Measurements from ENCODE around the gene SARS2. TPM values are rescaled to one million over a fixed set of nuclear protein-coding genes. Genes with fewer than 3 reads are reported as not detected.
A peak's percentile ranks its signal among the peaks of the same experiment; 100 is the strongest.

The SARS2 gene
- total RNA-seq, 2 donors from 2014 or later: 53.2 to 60.2 TPM

DNA sequence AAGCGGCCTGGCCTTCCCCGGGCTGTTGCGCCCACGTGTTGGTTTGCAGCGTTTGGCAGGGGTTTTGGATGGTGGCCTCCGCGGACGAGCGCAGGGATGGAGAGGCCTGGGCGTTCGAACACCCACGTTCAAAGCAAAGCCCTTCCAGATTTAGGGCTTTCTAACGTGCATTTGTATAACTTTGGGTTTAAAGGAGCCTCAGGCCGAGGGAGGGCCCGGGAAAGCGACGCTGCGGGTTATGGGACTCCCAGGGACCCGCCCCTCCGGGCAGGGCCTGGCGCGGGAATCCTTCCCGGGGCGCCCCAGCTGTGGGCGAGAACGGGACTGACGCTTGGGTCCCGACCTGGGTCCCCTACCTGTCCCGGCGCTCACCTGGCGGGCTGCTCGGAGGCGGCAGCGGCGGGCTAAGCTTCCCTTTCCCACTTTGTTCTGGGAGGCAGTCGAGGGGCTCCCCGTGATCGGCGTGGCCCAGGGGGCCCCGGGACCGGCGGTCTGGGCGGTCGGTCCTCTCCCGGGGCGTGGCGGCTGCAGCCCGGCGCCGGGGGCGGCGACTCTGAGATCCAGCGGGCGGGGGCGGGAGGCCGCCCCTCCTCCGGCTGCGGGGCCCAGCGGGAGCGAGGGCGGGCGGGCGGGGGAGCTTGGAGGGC is 44.8 kb upstream of the SARS2 start, which contains the start of gene FBXO17:
FBXO17 (minus strand) TSS at position 529 of the 647 bp plus-strand sequence. CDS start 25,423 bp downstream, outside the sequence.
- H3K9me3 Mint-ChIP-seq: peaks cover 7% of the 10 kb centered on the region
- peak within 1 kb of the TSS; percentile 79 for H3K4me3 Mint-ChIP-seq
- peak within 1 kb of the TSS; percentile 45 for H3K9ac ChIP-seq (ENCODE audit: extremely low read depth, low read length, poor library complexity, severe bottlenecking)
- no peaks in the 10 kb centered on the region for H3K27me3 ChIP-seq (ENCODE audit: control insufficient read depth, insufficient read depth, low read length, poor library complexity, severe bottlenecking)
- 1 to 2% methylated on average over 16 to 61 of the region's 63 CpGs for WGBS, 2 experiments (ENCODE audit: insufficient coverage in 1 of 2, insufficient read length in 1 of 2)
- peaks cover 4% of the 10 kb centered on the region for H3K36me3 ChIP-seq (ENCODE audit: control insufficient read depth, insufficient read depth, low read length)
- H3K27ac ChIP-seq (ENCODE audit: low read depth, low read length): no peak within 1 kb of the TSS
- TF ChIP-seq, protein P1, sequence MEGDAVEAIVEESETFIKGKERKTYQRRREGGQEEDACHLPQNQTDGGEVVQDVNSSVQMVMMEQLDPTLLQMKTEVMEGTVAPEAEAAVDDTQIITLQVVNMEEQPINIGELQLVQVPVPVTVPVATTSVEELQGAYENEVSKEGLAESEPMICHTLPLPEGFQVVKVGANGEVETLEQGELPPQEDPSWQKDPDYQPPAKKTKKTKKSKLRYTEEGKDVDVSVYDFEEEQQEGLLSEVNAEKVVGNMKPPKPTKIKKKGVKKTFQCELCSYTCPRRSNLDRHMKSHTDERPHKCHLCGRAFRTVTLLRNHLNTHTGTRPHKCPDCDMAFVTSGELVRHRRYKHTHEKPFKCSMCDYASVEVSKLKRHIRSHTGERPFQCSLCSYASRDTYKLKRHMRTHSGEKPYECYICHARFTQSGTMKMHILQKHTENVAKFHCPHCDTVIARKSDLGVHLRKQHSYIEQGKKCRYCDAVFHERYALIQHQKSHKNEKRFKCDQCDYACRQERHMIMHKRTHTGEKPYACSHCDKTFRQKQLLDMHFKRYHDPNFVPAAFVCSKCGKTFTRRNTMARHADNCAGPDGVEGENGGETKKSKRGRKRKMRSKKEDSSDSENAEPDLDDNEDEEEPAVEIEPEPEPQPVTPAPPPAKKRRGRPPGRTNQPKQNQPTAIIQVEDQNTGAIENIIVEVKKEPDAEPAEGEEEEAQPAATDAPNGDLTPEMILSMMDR (conservative IDR thresholded peaks at IDR 0.05): no peak
- peak within 1 kb of the TSS; percentile 82 for H3K4me3 ChIP-seq (ENCODE audit: low read length)
- peaks cover 6% of the 10 kb centered on the region for H3K9me3 ChIP-seq (ENCODE audit: control insufficient read depth, low read length)
- no peaks in the 10 kb centered on the region for H3K27me3 Mint-ChIP-seq (ENCODE audit: insufficient read depth)
- peak; percentile 85 for DNase-seq
- H3K27ac Mint-ChIP-seq: peak within 1 kb of the TSS; percentile 93
- H3K36me3 Mint-ChIP-seq (ENCODE audit: low read depth): peaks cover 18% of the 10 kb centered on the region
- peaks cover 16% of the 10 kb centered on the region for H3K4me1 Mint-ChIP-seq
- H3K4me1 ChIP-seq (ENCODE audit: control insufficient read depth, insufficient read depth, low read length): no peaks in the 10 kb centered on the region

DNA sequence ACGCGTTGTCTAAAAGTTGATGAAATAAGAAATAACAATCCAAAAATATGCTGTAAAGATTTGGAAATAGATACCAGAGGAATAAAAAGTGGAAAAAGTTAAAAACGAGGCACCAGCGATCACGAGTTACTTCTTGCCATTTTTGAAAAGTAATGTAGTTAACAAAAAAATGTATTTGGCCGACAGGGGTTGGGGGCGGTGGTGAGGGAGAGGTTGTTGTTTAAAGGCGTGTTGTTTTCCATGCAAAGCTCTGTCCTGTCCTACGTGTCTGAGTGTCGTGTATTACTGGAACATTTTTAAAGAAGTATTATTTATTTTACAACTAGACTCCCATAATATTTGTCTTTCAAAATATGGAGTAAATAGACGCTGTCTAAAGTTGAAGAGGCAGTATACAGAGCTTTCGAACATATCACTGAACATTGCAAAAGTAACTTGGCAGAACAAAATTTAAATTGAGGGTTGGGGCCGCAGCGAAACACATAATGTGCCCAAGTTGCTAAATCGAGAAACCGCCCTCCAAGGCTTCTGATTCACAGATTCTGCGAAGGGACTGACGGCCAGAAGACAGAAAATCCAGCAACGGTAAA is 44.2 kb upstream of the SARS2 start:
- Mint-ChIP-seq H3K36me3 (ENCODE audit: low read depth) (peaks cover 21% of the 10 kb centered on the region), H3K27ac (peak overlapping the region; percentile 78), H3K27me3 (ENCODE audit: insufficient read depth) (no peaks in the 10 kb centered on the region), H3K9me3 (peaks cover under 1% of the 10 kb centered on the region), H3K4me3 (peak overlapping the region; percentile 79), H3K4me1 (peaks cover 16% of the 10 kb centered on the region)
- Histone ChIP-seq H3K4me1 (ENCODE audit: control insufficient read depth, insufficient read depth, low read length) (no peaks in the 10 kb centered on the region), H3K27me3 (ENCODE audit: control insufficient read depth, insufficient read depth, low read length, poor library complexity, severe bottlenecking) (no peaks in the 10 kb centered on the region), H3K4me3 (ENCODE audit: low read length) (peak overlapping the region; percentile 82), H3K9me3 (ENCODE audit: control insufficient read depth, low read length) (peaks cover 2% of the 10 kb centered on the region), H3K9ac (ENCODE audit: extremely low read depth, low read length, poor library complexity, severe bottlenecking) (peak overlapping the region; percentile 45), H3K36me3 (ENCODE audit: control insufficient read depth, insufficient read depth, low read length) (peaks cover 7% of the 10 kb centered on the region), H3K27ac (ENCODE audit: low read depth, low read length) (no peak overlapping the region)
- 35 to 47% methylated on average over 14 to 17 of the region's 19 CpGs for WGBS, 2 experiments (ENCODE audit: insufficient coverage in 1 of 2, insufficient read length in 1 of 2)
- TF ChIP-seq, protein P1 (conservative IDR thresholded peaks at IDR 0.05): peak; percentile 14
- DNase-seq: no peak

DNA sequence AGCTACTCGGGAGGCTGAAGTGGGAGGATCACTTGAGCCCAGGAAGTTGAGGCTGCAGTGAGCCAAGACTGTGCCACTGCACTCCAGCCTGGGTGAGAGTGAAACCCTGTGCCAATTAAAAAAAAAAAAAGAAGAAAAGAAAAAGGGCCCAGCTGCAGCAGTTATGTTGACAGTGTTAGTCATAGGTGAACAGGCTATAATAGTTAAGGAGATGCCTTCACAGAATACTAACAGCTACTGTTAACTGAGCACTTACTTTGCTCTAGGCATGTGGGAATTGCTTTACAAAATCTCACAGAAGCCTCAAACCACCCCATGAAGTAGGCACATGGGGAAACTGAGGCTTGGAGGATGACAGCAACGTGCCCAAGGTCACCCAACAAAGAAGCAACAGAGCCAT is 41.1 kb upstream of the SARS2 start:
- Histone ChIP-seq H3K27me3 (ENCODE audit: control insufficient read depth, insufficient read depth, low read length, poor library complexity, severe bottlenecking) (no peaks in the 10 kb centered on the region), H3K36me3 (ENCODE audit: control insufficient read depth, insufficient read depth, low read length) (peaks cover 18% of the 10 kb centered on the region), H3K9ac (ENCODE audit: extremely low read depth, low read length, poor library complexity, severe bottlenecking) (no peak overlapping the region), H3K9me3 (ENCODE audit: control insufficient read depth, low read length) (no peaks in the 10 kb centered on the region), H3K27ac (ENCODE audit: low read depth, low read length) (no peak overlapping the region), H3K4me1 (ENCODE audit: control insufficient read depth, insufficient read depth, low read length) (no peaks in the 10 kb centered on the region), H3K4me3 (ENCODE audit: low read length) (no peak overlapping the region)
- H3K4me3 Mint-ChIP-seq: no peak overlapping the region
- TF ChIP-seq, protein P1 (conservative IDR thresholded peaks at IDR 0.05): no peak
- peaks cover 14% of the 10 kb centered on the region for H3K4me1 Mint-ChIP-seq
- peaks cover 30% of the 10 kb centered on the region for H3K36me3 Mint-ChIP-seq (ENCODE audit: low read depth)
- DNase-seq: no peak
- no peaks in the 10 kb centered on the region for H3K27me3 Mint-ChIP-seq (ENCODE audit: insufficient read depth)
- no peak overlapping the region for H3K27ac Mint-ChIP-seq
- WGBS, 2 experiments (ENCODE audit: insufficient coverage in 1 of 2, insufficient read length in 1 of 2): 90 to 100% methylated on average over 1 to 2 of the region's 2 CpGs
- no peaks in the 10 kb centered on the region for H3K9me3 Mint-ChIP-seq
